Mammary epithelial cell (primary cell): ENCODE measurements around the gene FARS2.

ENCODE experiments used
- EZH2 ChIP-seq: IDR thresholded peaks from 2 replicates; pipeline ENCODE4 v1.6.1; 2012; ENCODE audit warnings: low read length, inconsistent platforms, borderline replicate concordance
- TF ChIP-seq, protein P1 (sequence below), 2 donors: IDR thresholded peaks in 1 of 2; conservative IDR thresholded peaks in 1 of 2; 2 replicates each; pipeline ENCODE4 v1.5.1; 2011 to 2012; ENCODE audit warnings: inconsistent platforms in 2 of 2, low read length in 2 of 2, mild to moderate bottlenecking in 2 of 2, control low read depth in 1 of 2, low read depth in 1 of 2; ENCODE audit not compliant: insufficient read depth in 1 of 2; ENCODE audit errors: extremely low read depth in 1 of 2

DNA sequence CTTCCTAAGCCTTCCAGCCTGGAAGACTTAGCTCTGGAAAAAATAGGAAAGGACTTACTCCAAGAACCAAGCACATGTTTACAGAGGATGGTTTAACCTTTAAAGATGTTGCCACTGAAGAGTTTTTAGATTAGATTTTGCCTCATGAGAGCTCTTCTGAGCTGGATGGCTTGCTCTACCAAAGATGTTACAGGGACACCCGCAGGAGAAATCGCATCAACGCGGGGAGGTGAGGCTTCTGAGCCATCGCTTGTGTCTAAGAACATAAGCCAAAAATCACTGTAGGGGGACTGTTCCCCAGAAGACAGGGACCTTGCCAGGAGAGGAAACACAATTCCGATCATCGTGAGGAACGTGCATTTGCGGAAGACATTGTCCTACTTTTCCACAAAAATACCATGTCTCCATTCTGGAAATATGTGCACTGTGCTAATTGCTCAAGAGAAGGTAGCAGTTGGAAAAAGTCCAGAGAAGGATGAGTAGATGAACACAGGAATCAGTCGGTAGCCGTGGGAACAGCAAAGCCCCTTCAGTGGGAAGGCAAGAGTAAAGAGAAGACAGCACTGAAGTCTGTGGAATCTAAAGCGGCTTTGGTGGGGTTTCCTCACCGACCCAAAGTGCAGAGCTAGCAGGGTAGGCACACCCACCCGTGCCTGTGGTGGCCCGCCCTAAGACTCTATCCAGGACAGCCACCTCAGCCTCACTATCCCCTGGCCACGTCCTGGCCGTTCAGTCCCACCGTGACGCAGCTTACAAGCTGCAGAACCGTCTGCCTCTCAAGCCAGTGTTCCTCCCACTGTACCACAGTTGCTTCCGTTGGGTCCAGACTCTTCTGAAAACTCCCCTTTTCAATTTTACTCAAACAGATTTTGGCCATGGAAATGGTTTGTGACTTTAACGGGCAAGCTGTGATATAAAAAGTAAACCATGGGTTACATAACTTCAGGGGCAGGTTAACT is 410.6 kb downstream of the FARS2 start:
- TF ChIP-seq, protein P1, sequence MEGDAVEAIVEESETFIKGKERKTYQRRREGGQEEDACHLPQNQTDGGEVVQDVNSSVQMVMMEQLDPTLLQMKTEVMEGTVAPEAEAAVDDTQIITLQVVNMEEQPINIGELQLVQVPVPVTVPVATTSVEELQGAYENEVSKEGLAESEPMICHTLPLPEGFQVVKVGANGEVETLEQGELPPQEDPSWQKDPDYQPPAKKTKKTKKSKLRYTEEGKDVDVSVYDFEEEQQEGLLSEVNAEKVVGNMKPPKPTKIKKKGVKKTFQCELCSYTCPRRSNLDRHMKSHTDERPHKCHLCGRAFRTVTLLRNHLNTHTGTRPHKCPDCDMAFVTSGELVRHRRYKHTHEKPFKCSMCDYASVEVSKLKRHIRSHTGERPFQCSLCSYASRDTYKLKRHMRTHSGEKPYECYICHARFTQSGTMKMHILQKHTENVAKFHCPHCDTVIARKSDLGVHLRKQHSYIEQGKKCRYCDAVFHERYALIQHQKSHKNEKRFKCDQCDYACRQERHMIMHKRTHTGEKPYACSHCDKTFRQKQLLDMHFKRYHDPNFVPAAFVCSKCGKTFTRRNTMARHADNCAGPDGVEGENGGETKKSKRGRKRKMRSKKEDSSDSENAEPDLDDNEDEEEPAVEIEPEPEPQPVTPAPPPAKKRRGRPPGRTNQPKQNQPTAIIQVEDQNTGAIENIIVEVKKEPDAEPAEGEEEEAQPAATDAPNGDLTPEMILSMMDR (conservative IDR thresholded peaks at IDR 0.05 in 1 of 2, IDR thresholded peaks at IDR 0.05 in 1 of 2; ENCODE audit: extremely low read depth in 1 of 2, insufficient read depth in 1 of 2, low read depth in 1 of 2, low read length in 2 of 2), result no peak
- TF ChIP-seq EZH2, result no peak
